ENCODE measurements around the gene S100A7.

DNA sequence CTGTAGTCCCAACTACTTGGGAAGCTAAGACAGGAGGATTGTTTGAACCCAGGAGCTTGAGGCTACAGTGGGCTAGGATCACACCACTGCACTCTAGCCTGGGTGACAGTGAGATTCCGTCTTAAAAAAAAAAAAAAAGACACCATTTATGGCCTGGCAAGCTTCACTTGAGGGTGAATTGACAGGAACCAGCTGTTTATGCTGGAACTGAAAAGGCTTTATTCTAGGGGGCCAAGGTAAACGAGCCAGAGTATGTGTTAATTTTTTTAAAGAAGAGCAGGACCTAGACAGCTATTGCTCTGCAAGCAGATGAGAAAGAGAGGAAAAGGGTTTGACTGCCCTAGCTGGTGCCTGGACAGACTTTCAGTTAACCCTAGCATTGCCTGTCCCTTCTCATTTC is 38.3 kb upstream of the S100A7 start:
- TF ChIP-seq EP300 (IDR thresholded peaks at IDR 0.05), result no peak
- TF ChIP-seq, protein P1, sequence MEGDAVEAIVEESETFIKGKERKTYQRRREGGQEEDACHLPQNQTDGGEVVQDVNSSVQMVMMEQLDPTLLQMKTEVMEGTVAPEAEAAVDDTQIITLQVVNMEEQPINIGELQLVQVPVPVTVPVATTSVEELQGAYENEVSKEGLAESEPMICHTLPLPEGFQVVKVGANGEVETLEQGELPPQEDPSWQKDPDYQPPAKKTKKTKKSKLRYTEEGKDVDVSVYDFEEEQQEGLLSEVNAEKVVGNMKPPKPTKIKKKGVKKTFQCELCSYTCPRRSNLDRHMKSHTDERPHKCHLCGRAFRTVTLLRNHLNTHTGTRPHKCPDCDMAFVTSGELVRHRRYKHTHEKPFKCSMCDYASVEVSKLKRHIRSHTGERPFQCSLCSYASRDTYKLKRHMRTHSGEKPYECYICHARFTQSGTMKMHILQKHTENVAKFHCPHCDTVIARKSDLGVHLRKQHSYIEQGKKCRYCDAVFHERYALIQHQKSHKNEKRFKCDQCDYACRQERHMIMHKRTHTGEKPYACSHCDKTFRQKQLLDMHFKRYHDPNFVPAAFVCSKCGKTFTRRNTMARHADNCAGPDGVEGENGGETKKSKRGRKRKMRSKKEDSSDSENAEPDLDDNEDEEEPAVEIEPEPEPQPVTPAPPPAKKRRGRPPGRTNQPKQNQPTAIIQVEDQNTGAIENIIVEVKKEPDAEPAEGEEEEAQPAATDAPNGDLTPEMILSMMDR (IDR thresholded peaks at IDR 0.05), result no peak
